GM21723 (cell line): ENCODE measurements around the gene XRCC5.
A peak's percentile ranks its signal among the peaks of the same experiment; 100 is the strongest.

Experiments used
- ATAC-seq: cut with Tn5 transposase; IDR thresholded peaks from one replicate; pipeline ENCODE4 v1.9.1; 2021; ENCODE audit warnings: mild to moderate bottlenecking, moderate library complexity; ENCODE audit not compliant: unreplicated experiment

XRCC5 gene

DNA sequence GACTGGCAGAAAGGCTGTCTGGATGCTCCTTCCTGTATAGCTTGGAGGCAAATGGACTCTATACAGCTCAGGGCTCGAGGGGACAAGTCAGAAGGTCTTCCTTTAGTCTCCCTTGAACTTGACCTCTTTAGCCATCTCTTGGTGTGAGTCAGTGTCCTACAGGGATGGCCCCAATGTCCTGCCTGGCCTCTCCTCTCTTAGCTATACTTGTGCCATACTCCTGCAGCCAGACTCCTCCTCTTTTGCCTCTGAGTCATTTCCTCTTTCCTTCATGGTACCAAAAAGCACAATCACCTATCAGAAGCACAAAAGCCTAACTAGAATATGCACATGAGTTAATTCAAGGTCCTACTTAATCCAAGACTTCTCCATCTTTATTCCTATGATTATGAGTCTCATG, 112.7 kb downstream of the XRCC5 start:
- no peak for ATAC-seq

- peak; percentile 63 for ATAC-seq
These were observed 113.7 kb downstream of the XRCC5 start for GRCh38 chr2:216222650-216223352.

GRCh38 chr2:216224388-216224787, 115.2 kb downstream of the XRCC5 start:
- ATAC-seq, result no peak

- ATAC-seq, result no peak
These were observed 120.2 kb downstream of the XRCC5 start for GRCh38 chr2:216229277-216229914.

- ATAC-seq, result no peak
These were observed 122.7 kb downstream of the XRCC5 start for GRCh38 chr2:216231867-216232266.

- no peak for ATAC-seq
These were observed 123.6 kb downstream of the XRCC5 start for GRCh38 chr2:216232721-216233120.

- no peak for ATAC-seq
These were observed 124.3 kb downstream of the XRCC5 start for GRCh38 chr2:216233281-216233995.

GRCh38 chr2:216234106-216234505, 125.0 kb downstream of the XRCC5 start:
- no peak for ATAC-seq

- ATAC-seq, result no peak
These were observed 126.3 kb downstream of the XRCC5 start for GRCh38 chr2:216235462-216235861.

DNA sequence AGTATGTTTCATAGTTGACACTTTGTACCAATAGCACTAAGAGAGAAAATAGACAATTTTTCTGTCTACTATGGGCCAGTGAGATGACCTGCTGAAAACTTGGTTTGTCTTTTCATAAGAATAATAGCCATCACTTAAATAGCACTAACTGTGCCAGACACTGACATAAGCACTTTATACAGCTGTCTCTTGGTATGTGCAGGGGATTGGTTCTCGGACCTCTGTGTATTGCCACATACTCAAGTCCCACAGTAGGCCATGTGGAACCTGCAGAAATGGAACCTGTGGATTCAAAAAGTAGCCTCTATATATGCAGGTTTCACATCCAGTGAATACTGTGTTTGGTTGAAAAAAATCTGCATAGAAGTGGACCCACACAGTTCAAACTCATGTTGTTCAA, 126.7 kb downstream of the XRCC5 start:
- no peak for ATAC-seq

DNA sequence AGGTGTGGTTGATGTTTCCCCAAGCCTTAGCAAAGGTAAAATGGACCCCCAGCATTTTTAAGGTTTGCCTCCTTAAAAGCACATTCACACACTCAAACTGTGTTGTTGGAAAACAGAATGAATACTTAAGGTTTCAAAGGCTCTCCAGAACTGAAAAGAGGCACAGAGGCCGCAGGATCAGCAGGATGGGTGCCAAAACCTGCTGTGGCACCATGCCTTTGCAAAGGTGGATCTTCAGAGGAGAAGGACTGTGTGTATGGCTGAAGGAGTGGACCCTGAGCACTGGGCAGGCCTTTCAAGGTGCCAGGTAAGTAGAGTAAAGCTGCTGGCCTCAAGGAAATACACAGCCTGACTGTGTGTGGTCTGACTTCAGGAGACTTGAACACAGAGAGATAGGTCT, 127.3 kb downstream of the XRCC5 start:
- ATAC-seq, result no peak

DNA sequence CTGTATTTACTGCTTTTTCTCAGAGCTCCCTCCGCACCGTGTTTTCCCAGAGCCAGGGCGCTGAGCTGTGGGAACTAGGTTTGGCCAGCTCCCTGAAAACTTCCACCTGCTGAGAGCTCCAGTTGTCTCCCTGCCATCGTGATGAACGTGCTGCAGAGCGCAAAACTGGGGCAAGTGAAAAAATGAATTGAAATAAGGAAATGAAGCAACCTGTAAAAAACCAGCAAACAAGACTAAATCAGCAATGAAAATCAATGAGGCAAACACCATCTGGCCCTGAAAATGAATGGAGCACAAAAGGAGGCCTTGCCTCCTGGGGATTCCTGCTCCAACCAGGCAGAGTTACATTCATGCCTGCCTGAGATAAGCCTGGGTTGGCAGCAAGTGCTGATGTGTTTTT, 133.2 kb downstream of the XRCC5 start:
- ATAC-seq, result no peak

GRCh38 chr2:216243026-216243425, 133.9 kb downstream of the XRCC5 start:
- no peak for ATAC-seq

- ATAC-seq, result no peak
These were observed 136.3 kb downstream of the XRCC5 start for GRCh38 chr2:216245391-216245975.

- no peak for ATAC-seq
These were observed 137.6 kb downstream of the XRCC5 start for GRCh38 chr2:216246766-216247165.
